Measurements from ENCODE around the gene BTBD1.

GRCh38 chr15:83066034-83066733 is 868 bp downstream of the BTBD1 start:
- TF ChIP-seq EZH2phosphoT487 (IDR thresholded peaks at IDR 0.05; ENCODE audit: insufficient read depth, low read depth) (no peak), EZH2 (IDR thresholded peaks at IDR 0.05; ENCODE audit: insufficient read depth, poor library complexity, severe bottlenecking) (no peak)
